Measurements from ENCODE around the gene LMAN1L.

LMAN1L gene

GRCh38 chr15:74812533-74812932 lies at the start of gene LMAN1L:
Gene LMAN1L, plus strand, starts transcription at chr15:74812835. Its CDS starts 20 bp downstream, at chr15:74812855.
- DNase-seq (ENCODE audit: low spot score), result no peak

DNA sequence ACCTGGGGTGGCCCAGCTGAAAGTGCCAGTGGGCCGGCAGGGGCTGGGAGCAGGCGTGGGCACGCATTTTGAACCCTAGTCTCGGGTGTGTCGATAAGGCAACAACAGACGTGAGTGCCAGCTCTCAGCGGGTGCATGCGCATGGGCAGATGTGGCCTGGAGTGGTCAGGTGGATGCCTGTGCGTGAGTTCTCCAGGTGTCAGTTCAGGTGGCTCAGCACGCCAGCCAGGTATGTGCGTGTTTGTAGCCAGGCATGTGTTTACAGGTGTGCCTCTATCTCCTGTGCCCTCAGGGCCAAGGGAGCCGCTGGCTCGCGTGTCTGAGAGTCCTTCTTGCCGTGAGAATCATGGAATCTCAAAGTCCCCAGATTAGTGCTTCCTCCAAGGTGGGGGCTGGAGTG lies 49.2 kb upstream of the LMAN1L start:
- DNase-seq (ENCODE audit: low spot score), result no peak

DNA sequence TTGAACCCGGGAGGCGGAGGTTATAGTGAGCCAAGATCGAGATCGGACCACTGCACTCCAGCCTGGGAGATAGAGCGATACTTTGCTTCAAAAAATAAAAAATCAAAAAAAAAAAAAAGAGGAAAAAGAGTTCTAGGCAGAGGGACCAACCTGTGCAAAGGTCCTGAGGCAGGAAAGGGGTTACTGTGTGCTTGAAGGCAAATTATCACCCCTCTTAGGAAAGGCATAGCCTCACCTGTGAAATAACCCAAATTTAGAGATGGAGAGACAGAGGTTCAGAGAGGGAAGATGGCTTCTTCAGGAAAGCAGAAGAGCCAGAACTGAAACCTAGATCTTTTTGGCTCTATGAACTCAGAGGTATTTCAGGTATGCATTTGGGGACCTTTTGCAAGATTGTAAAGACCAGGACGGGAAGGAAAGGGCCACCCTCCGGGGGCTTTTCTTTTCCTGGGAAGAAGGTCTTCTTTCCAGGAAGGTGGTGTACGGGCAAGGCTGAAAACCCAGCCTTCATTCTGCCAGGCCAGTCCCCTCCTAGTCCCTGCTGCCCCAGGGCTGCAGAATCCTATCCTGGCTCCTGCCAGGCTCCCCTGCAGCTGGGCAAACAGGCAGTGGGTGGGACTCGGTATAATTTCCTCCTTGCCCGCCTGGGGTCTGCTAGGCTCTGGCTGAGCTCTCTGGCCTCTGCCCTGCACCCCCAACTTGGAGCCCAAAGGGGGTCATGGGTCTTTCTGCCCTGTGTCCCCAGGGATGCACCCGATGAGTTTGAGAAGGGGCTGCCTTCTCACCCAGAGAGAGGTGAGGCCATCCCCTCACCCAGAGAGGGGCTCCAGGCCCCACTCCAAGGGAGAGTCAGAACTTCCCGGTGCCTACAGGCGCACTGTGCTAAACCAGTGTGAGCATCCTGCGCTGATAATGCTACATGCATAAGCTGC lies 45.2 kb upstream of the LMAN1L start:
- no peak for DNase-seq (ENCODE audit: low spot score)

GRCh38 chr15:74768099-74768770 lies 44.4 kb upstream of the LMAN1L start:
- no peak for DNase-seq (ENCODE audit: low spot score)

DNA sequence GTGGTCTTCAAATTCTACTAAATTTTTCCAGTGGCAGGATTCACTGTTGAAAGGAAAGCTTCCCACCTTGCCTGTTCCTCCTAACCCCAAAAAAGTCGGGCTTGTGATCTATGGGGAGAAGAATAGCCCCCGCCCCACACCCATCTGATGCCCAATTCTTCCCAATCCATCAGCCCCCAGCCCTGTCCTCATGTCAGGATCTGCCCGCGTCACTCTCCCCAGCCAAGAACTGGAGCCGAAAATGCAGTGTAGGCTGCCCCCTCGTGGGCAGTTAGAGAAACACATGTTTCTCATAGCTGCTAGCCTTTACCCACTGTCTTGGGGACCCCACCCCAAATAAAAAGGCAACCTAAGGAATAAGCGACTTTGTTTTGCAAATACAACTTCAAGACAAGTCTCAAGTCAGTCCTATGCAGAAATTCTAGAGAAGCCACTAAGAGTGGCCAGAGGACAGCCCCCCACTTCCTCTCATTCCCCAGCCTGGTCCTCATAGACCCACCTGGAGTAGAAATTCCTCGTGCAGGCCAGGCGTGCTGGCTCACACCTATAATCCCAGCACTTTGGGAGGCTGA lies 43.8 kb upstream of the LMAN1L start:
- peak; percentile 73 for DNase-seq (ENCODE audit: low spot score)

- no peak for DNase-seq (ENCODE audit: low spot score)
These were observed 43.1 kb upstream of the LMAN1L start for GRCh38 chr15:74769463-74770025.

DNA sequence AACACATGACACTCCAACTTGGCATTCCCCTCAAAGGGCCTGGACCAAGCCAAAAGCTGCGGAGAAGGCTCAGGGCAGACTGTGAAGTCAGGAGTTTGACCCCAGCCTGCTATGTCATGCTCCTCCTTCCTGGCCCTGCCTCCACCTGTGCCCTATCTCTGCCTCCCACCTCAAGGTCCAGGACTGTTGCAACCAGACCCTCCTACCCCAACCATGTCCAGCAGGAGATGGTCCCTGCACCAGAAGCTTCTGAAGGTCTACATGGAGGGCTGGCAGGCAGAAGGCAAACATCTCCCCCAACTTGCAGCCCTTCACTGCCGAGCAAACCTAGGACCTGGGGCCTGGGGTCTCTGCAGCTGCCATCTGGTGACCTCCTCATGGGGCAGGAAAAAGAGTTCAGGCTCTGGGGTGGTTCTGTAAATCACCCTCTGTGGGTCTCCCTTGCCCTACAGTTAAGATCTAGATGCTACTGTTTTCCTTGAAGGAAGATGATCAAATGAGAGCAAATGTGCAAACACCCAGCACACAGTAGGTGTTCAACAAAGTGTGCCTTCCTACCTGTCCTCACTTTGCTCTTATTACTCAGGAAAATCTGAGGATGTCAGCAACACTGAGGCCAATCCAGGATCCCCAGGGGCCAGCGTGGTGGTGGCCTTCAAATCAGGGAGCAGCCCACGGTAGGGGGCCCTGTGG lies 42.3 kb upstream of the LMAN1L start:
- no peak for DNase-seq (ENCODE audit: low spot score)

GRCh38 chr15:74773329-74773728 lies 39.3 kb upstream of the LMAN1L start:
- no peak for DNase-seq (ENCODE audit: low spot score)

DNA sequence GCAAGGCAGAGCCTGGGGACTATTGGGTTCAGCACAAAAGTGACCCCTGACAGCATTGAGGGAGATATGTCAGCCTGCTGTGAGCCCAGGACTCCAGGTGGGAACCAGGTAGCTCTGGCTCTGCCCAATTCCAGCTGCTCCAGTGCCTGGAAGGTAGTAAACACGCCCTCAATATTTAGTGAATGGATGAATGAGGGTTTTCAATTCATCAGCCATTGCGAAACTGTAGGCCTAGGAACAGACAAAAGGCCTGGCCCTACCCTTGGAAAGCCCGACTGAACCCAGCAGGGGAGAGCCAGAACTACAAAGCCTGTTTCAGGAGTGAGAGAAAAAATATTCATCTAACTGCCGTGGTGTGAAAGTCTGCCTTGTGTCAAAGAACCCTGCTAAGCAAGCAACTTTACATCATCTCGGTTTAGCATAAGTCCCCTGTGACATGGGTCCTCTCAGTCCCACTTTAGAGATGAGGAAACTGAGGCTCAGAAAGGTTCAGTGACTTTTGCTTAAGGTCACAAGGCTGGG lies 38.8 kb upstream of the LMAN1L start:
- DNase-seq (ENCODE audit: low spot score), result no peak

DNA sequence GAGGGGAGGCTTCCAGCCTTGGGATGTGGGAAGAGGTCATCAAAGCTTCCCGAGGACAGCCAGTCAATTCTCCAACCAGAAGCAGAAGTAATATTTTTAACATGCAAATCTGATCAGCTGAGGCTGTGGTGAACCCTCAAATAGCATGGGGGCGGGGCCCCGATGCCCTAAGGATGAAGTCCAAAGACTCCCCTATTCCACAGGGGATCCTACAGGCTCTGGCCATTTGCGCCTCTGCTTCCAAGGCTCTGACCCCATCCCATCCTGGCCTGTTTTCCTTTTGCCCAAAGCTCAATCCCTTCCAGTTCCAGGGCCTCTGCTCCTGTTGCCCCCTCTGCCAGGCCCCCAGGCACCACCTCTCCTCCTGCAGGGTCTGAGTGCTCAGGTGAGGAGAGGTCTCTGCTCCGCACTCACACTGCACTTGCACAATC lies 37.5 kb upstream of the LMAN1L start:
- DNase-seq (ENCODE audit: low spot score), result no peak

DNA sequence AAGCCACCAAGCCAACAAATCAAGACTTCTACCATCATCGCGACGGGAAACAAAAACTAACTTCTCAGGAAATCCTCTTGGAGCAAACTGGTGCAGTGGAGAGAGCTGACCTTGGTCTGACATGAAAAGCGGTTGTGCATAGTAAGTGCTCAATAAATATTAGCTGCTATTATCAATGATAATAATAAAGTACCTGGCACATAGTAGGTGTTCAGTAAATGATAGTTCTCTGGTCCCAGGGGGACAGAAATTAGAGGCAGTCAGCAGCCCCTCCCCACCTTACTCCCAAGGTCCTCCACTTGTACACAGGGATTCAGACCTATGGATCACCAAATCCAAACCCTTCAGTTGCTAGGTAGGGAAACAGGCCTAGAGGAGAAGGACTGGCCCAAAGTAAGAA lies 36.7 kb upstream of the LMAN1L start:
- DNase-seq (ENCODE audit: low spot score), result no peak

DNA sequence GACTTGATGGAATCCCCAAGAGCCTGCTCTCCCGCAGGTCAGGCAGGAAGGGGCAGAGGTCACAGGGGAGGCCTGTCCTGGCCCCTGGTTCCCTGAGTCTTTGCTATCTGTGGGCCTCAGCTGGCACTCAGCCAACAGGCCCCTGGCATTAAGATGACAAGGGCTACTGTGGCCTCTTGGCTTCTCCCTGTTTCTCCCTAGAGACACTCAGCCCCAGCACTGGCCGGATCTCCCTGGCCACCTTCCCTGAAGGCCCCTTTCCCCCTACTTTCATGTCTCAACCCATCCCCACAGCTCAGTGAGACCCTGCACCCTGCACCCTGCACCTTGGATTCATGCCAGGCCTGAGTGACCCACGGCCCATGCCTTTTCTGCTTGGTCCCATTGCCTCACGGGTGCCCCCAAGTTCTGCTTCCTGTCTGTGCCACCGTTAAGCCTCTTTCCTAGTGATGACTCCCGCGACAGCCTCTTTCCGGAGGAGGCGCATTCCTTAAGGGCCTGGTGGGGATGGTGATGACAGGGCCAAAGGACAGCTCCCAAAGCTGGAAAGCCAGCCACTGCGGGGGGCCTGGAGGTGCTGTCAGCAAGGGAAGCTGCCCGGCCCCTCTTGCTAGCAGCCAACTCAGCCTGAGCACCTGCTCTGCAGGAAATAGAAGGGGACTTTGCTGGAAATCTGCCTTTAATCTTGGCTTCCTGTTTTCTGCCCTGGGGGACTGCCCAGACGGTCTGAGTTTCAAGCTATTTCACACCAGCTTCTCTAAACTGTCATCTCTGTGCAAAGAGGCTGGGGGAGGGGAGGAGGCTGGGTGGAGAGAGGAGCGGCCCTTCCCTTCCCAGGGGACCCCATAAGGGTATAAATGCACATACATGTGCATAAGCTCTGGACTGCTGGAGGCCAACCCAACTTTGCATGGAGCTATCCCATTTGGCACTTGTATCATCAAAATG lies 35.5 kb upstream of the LMAN1L start:
- no peak for DNase-seq (ENCODE audit: low spot score)

GRCh38 chr15:74777769-74778598 lies 34.7 kb upstream of the LMAN1L start:
- DNase-seq (ENCODE audit: low spot score), result no peak

DNA sequence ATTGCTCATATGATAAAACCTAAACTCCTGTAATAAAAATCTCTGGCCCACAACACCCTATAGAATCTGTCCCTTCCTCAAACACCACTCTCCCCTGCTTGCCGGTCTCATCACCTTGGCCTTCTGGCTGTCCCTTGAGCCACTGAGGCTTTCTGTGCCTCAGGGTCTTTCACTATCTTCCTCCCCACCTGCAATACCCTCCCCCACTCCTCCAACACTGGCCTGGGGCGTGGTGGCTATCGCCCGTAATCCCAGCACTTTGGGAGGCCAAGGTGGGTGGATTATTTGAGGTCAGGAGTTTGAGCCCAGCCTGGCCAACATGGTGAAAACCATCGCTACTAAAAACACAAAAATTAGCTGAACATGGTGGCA lies 34.0 kb upstream of the LMAN1L start:
- DNase-seq (ENCODE audit: low spot score), result no peak

DNA sequence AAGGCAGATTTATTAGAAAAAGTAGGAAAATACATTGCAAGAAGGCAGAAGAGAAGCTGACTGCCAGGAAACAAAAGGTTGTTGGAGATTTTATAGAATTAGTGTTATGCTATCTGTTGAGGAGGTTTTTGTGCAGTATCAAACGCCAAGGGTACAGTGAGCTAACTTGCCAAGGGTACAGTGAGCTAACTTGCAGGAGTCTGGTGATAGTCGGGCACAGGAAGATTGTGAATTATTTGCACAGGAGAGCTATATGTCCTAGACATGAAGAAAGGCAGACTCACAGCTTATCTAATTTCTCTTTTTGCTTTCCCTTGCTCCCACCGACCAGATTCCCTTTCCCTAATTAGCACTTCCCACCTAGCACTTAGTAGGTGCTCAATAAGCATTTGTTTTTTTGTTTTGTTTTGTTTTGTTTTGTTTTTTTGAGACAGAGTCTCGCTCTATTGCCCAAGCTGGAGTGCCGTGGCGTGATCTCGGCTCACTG lies 33.4 kb upstream of the LMAN1L start:
- no peak for DNase-seq (ENCODE audit: low spot score)

DNA sequence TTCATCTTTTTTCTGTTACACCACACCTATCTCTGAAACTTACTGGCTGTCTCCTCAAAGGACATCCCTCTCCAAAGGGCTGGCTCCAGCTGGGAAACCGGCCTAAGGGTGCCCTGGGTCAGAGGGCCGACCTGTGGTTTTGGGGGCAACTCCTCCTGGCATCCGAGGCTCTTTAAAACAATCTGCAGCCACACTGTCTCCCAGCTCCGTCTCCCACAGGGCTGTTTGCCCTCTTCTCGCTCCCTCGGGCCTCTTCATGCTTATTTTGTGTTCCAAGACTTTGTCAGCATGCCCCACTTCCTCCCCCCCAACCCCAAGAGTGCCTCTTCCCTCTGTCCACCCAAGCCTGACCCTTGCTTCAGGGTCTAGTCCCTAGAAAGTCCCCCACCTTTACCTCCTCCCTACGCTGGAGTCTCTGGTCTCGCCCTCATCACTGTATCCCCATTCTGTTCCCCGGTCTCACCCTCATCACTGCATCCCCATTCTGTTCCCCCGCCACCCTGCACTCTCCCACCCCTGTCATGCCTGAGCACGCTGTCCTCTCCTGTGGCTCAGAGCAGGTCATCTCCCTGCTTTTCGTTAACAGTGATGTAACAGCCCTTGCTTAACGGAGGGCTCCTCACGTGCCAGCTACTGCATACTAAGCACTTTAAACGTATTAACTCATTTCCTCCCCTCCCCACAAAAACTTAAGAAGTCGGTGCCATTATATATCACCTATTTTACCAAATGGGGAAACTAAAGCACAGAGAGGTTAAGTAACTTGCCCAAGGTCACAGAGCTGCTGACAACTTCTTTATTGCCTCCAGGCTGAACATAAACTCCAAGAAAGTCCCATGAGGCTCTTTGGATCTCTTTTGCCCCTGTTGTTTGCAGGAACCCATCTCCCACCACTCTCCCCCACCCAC lies 31.9 kb upstream of the LMAN1L start:
- DNase-seq (ENCODE audit: low spot score), result no peak

DNA sequence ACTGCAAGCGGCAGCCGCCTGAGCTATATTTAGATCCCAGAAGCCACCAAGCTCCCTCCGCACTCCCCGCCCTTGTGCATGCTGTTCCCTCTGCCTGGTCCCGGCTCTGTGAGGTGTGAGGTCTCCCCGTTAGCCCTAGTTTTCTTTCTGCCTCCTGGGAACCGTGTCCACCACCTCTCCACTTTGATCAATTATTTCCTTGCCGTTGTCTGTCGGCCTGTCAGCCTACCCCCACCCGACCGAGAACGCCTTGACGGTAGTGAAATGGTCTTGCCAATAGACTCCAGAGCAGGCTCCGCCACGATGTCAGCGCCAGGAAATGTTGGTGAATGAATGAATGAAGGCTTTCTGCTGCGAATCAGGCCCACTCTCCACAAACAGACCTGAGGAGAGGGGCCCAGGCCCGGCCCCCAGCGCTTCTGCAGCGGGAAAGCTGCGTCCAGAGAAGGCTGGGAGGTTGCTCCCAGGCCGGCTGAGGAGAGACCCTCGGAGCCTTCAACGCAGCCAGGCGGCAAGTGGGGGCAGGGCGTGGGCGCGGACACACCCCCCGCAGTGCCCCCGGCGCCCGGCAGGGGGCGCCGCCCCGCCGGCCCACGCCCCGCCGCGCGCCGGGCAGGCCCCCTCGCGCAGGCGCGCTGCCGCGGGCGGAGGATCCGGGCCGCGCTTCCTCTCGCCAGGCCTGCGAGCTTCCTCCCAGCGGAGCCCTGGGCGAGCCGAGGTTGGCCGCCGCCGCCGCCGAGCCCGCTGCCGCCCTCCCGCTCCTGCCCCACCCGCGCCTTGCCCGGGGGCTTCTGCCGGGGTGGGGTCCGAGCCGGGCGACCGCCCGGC lies 31.0 kb upstream of the LMAN1L start, which contains the start of gene CSK:
TSS of gene CSK (plus strand) at position 650 of the 828 bp plus-strand sequence. CDS start 16,218 bp downstream, outside the sequence.
- peak; percentile 65 for DNase-seq (ENCODE audit: low spot score)
